Measurements from ENCODE around the gene NLRC5.

DNA sequence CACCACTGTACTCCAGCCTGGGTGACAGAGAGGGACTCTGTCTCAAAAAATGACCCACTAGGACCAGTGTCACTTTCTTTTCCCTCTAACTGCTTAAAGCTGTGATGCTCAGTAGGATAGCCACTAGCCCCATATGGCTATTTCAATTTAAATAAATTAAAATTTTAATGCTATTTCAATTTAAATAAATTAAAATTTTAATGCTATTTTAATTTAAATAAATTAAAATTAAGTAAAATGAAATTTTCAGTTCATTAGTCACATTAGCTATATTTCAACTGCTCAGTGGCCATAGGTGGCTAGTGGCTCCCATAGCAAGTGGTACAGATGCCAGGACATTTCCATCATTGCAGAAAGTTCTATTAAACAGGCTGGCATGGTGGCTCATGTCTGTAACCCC, 43.0 kb downstream of the NLRC5 start:
- TF ChIP-seq, protein P1, sequence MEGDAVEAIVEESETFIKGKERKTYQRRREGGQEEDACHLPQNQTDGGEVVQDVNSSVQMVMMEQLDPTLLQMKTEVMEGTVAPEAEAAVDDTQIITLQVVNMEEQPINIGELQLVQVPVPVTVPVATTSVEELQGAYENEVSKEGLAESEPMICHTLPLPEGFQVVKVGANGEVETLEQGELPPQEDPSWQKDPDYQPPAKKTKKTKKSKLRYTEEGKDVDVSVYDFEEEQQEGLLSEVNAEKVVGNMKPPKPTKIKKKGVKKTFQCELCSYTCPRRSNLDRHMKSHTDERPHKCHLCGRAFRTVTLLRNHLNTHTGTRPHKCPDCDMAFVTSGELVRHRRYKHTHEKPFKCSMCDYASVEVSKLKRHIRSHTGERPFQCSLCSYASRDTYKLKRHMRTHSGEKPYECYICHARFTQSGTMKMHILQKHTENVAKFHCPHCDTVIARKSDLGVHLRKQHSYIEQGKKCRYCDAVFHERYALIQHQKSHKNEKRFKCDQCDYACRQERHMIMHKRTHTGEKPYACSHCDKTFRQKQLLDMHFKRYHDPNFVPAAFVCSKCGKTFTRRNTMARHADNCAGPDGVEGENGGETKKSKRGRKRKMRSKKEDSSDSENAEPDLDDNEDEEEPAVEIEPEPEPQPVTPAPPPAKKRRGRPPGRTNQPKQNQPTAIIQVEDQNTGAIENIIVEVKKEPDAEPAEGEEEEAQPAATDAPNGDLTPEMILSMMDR (IDR thresholded peaks at IDR 0.05) = no peak
- TF ChIP-seq POLR2AphosphoS5 (IDR thresholded peaks at IDR 0.05; ENCODE audit: insufficient read depth in 1 of 2, low read depth in 1 of 2) = no peak

All from vagina (tissue), 2 donors.